Lower lobe of right lung (tissue), 2 donors: ENCODE data around the gene VAC14. TPM values are rescaled to one million over a fixed set of nuclear protein-coding genes. Genes with fewer than 3 reads are reported as not detected.

Experiments
- ATAC-seq, 2 donors: fragments of 200-7000 bp; cut with Tn5 transposase; one replicate each; pipeline ENCODE4 v1.9.1; 2020 to 2022; ENCODE audit warnings: mild to moderate bottlenecking in 2 of 2, moderate library complexity in 2 of 2
- DNase-seq: peaks from one replicate; pipeline ENCODE4 v3.0.0-alpha.2; 2020
- H3K27ac ChIP-seq: fragments of 200-600 bp; one replicate; pipeline ENCODE4 v1.8.0; 2022
- H3K27me3 ChIP-seq: fragments of 200-600 bp; one replicate; pipeline ENCODE4 v1.8.0; 2022; ENCODE audit warnings: low read depth
- H3K36me3 ChIP-seq: fragments of 200-600 bp; one replicate; pipeline ENCODE4 v1.8.0; 2022; ENCODE audit warnings: mild to moderate bottlenecking
- H3K4me1 ChIP-seq: fragments of 200-600 bp; one replicate; pipeline ENCODE4 v1.8.0; 2022
- H3K4me3 ChIP-seq: fragments of 200-600 bp; one replicate; pipeline ENCODE4 v1.8.0; 2022; ENCODE audit warnings: mild to moderate bottlenecking
- H3K9me3 ChIP-seq: fragments of 200-600 bp; one replicate; pipeline ENCODE4 v1.8.0; 2022
- intact Hi-C: fragments of 100-400 bp; cut with DNase I; formaldehyde crosslinking; loops from one replicate; pipeline ENCODE4 v1.11.0; 2022
- total RNA-seq: library from RNA; stranded (reverse); fragmentation: NEBNext Ultra II Directional; extraction: Animal tissue kit (Norgen Biotek cat#: 25700); gene quantifications from one replicate; pipeline ENCODE4 v1.2.1, GENCODE V29; 2021
- TF ChIP-seq, protein P1 (sequence below): fragments of 200-600 bp; IDR thresholded peaks from one replicate; pipeline ENCODE4 v1.8.0; 2022; ENCODE audit warnings: antibody characterized with exemption, mild to moderate bottlenecking
- donor health status: DM: no; HTN: yes; CAD: no; lungs with severe emphysema.

The VAC14 gene
- total RNA-seq, 1 donor from 2014 or later: 49.1 TPM

- intact Hi-C loops: no loop called here
- no peak for ATAC-seq
- DNase-seq: no peak
These were observed 150.7 kb downstream of the VAC14 start for GRCh38 chr16:70650216-70650615.

GRCh38 chr16:70649300-70649699 is 151.7 kb downstream of the VAC14 start:
- intact Hi-C loops: no loop called here
- H3K9me3 ChIP-seq: no peaks in the 10 kb centered on the region
- no peak overlapping the region for H3K4me3 ChIP-seq
- H3K27me3 ChIP-seq: no peaks in the 10 kb centered on the region
- H3K4me1 ChIP-seq: peaks cover 5% of the 10 kb centered on the region
- ATAC-seq: no peak
- TF ChIP-seq, protein P1, sequence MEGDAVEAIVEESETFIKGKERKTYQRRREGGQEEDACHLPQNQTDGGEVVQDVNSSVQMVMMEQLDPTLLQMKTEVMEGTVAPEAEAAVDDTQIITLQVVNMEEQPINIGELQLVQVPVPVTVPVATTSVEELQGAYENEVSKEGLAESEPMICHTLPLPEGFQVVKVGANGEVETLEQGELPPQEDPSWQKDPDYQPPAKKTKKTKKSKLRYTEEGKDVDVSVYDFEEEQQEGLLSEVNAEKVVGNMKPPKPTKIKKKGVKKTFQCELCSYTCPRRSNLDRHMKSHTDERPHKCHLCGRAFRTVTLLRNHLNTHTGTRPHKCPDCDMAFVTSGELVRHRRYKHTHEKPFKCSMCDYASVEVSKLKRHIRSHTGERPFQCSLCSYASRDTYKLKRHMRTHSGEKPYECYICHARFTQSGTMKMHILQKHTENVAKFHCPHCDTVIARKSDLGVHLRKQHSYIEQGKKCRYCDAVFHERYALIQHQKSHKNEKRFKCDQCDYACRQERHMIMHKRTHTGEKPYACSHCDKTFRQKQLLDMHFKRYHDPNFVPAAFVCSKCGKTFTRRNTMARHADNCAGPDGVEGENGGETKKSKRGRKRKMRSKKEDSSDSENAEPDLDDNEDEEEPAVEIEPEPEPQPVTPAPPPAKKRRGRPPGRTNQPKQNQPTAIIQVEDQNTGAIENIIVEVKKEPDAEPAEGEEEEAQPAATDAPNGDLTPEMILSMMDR: no peak
- H3K36me3 ChIP-seq: no peaks in the 10 kb centered on the region
- DNase-seq: no peak
- H3K27ac ChIP-seq: no peak overlapping the region

More at GRCh38 chr16:70650216-70650615, 150.7 kb downstream of the VAC14 start:
- H3K36me3 ChIP-seq: no peaks in the 10 kb centered on the region
- H3K9me3 ChIP-seq: no peaks in the 10 kb centered on the region
- H3K27me3 ChIP-seq: no peaks in the 10 kb centered on the region
- no peak overlapping the region for H3K4me3 ChIP-seq
- TF ChIP-seq, protein P1: no peak
- peaks cover 5% of the 10 kb centered on the region for H3K4me1 ChIP-seq
- no peak overlapping the region for H3K27ac ChIP-seq

GRCh38 chr16:70648606-70649005 is 152.4 kb downstream of the VAC14 start:
- TF ChIP-seq, protein P1: no peak
- Histone ChIP-seq H3K27me3 (no peaks in the 10 kb centered on the region), H3K4me1 (no peaks in the 10 kb centered on the region), H3K9me3 (no peaks in the 10 kb centered on the region), H3K27ac (no peak overlapping the region), H3K36me3 (no peaks in the 10 kb centered on the region), H3K4me3 (no peak overlapping the region)
- ATAC-seq (no peak), DNase-seq (no peak)
- intact Hi-C loops: no loop called here

DNA sequence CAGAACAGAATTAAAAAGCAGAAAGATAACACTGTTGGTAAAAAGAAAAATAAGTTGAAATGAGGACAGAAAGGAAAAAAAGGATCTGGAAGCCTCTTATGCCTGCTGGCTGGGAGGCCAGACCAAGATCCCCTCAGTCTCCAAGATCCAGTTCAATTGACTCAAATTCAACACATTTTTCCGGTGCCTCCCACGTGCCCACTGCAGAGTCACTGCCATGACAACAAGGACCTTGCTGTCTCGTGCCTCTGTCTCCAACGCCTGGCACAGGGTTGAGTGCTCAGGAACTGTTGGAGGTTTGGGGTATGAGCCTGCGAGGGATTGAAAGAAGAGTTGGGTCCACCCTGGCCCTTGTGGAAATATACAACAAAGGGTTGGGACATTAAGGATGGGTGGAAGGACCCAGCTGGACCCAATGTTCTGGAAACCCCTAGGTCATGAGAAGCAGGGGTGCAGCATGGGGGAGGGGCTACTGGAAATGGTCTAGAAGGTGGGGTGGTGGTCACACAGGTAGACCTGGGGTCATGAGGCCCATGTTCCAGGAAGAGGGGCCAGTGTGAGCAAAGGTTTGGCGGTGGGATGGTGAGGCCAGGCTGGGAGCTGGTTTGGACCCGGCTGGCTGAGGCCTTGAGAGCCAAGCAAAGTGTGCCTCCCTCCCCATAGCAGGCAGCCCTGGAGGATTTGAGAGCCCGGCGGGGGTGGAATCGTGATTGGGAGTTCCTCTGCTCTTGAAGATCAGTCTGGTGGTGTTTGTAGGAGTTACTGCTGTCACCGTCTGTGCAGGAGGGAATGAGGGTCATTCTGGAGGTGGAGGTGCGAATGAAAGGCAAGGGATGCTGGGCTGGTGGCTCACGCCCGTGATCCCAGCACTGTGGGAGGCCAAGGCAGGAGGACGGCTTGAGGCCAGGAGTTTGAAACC is 153.3 kb downstream of the VAC14 start:
- intact Hi-C loops: no loop called here
- Histone ChIP-seq H3K4me1 (no peaks in the 10 kb centered on the region), H3K4me3 (no peak overlapping the region), H3K27me3 (no peaks in the 10 kb centered on the region), H3K36me3 (no peaks in the 10 kb centered on the region), H3K9me3 (no peaks in the 10 kb centered on the region), H3K27ac (no peak overlapping the region)
- DNase-seq (no peak), ATAC-seq (no peak)
- TF ChIP-seq, protein P1: no peak

DNA sequence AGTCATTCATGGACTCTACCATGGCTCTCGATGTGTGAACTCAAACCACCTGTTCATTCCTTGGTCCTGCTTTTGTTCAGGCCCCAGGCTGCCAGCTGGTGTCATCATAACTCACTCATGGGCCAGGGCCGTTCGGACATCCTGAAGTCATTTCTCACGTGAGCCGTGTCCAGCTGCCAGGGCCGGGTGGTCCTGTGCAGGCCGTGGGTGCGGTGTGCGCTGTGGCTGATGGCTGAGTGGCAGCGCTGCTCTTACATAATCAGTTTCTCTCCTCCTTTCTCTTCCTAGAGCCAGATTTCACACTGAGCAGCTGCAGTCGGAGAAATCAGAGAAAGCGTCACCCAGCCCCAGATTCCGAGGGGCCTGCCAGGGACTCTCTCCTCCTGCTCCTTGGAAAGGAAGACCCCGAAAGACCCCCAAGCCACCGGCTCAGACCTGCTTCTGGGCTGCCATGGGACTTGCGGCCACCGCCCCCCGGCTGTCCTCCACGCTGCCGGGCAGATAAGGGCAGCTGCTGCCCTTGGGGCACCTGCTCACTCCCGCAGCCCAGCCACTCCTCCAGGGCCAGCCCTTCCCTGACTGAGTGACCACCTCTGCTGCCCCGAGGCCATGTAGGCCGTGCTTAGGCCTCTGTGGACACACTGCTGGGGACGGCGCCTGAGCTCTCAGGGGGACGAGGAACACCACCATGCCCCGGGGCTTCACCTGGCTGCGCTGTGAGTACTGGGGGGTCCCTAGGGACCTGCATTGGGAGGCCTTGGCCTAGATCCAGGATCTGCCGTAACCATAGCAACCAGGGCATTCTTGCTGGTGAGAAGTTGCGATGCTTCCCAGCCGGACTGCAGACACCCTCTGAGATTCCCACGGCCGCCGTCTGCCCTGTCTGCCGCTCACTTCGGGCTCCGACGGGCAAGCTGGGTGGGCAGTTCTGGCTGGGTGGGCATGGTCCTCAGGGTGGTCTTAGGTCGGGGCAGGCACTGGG is 154.4 kb downstream of the VAC14 start, which contains the start of gene IL34:
Gene IL34, plus strand, starts transcription at position 300 of the 982 bp plus-strand sequence. Its CDS starts 389 bp downstream, at position 689.
- DNase-seq: no peak
- no peak within 1 kb of the TSS for H3K4me3 ChIP-seq
- TF ChIP-seq, protein P1: no peak
- H3K9me3 ChIP-seq: no peaks in the 10 kb centered on the region
- no peaks in the 10 kb centered on the region for H3K27me3 ChIP-seq
- peak in 1 of 2 donors; percentile 38 for ATAC-seq
- H3K36me3 ChIP-seq: no peaks in the 10 kb centered on the region
- H3K27ac ChIP-seq: no peak within 1 kb of the TSS
- intact Hi-C loops: no loop called here
- no peaks in the 10 kb centered on the region for H3K4me1 ChIP-seq
